NCI-H187 (cell line): ENCODE measurements around the gene KRTAP4-6.
"Not testable (repeated sequence)": the region's sequence is repeated elsewhere in the genome, so short reads cannot be mapped to it uniquely, and the experiment has no call there.

Source experiments
- DNase-seq, 2 experiments: peaks; one replicate each; lab custom pipeline; 2025; lab: John Stamatoyannopoulos, UW

The KRTAP4-6 gene

DNA sequence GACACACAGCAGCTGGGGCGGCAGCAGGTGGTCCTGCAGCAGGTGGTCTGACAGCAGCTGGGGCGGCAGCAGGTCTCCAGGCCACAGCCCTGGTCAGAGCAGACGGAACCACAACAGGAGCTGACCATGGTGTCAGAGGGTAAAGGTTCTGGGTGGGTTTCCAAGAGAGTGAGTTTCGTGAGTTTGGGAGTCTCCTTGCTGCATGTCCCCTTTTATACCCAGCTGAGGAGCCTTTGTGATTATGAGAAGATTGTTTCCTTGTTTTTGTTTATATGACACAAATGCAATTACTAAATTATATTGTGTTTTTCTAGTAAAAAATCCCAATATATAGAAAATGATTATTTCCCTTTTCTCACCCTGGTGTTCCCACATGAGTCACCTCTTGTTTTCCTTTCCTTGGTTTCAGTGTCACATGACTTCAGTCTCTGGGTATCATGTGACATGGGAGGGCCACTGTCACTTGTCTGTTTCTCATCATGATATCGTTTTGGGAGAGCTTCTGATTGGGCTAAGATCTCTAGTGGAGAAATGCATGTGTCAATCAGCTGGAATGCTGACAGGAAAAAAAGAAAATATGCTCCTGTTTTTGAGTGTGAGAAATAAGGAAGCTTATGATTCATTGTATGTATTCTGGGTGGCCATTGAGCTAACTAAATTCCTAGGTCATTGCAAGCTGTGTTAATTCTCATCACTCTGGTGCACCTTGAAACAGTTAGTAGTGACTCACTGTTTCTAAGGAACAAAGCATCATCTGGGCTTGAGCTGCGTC lies at the start of gene KRTAP4-6:
KRTAP4-6 (minus strand) TSS at position 185 of the 772 bp plus-strand sequence; CDS start at position 128, 57 bp downstream.
- DNase-seq, result no peak

DNA sequence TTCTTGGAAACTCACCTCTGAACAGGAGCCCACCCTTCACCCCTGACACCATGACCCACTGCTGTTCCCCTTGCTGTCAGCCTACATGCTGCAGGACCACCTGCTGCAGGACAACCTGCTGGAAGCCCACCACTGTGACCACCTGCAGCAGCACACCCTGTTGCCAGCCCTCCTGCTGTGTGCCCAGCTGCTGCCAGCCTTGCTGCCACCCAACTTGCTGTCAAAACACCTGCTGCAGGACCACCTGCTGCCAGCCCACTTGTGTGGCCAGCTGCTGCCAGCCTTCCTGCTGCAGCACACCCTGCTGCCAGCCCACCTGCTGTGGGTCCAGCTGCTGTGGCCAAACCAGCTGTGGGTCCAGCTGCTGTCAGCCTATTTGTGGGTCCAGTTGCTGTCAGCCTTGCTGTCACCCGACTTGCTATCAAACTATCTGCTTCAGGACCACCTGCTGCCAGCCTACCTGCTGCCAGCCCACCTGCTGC lies 49.5 kb upstream of the KRTAP4-6 start, which contains the start of gene KRTAP9-1:
KRTAP9-1 (plus strand) TSS at position 51 of the 482 bp plus-strand sequence; CDS start at position 51, 0 bp downstream.
- DNase-seq, result not testable (repeated sequence)

DNA sequence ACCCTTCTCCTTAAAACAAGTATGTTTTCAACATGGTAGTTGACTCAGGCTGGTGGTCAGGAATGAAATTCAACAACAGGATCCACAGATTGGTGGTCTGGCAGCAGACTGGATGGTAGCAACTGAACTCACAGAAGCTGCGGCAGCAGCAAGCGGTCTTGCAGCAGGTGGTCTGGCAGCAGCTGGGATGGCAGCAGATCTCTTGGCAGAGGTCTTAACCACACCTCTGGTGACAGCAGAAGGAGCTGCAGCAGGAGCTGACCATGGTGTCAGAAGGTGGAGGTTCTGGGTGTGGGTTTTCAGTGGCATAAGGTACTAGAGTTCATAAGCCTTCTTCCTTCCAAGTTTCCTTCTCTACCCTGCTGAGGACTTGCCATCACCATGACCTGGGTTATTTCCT lies 46.5 kb upstream of the KRTAP4-6 start:
- no peak for DNase-seq

DNA sequence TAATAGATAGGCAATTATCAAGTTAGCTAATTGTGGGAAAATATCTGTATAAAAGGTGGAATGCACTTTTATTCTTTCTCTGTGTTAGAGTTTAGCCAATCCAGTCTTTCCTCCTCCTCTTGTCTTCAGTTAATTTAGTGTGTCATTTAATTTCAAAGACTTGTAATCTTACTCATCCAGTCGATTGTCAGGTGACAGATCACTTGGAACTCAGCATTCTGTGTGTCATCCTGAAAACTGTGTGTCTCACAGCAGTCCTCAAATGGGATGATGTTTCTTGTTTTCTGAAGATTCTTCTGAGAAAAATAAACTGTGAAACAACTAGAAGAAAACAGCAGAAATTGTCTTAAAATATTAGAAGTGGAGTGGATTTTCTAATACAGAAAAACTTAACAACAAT lies 44.7 kb upstream of the KRTAP4-6 start:
- no peak for DNase-seq

DNA sequence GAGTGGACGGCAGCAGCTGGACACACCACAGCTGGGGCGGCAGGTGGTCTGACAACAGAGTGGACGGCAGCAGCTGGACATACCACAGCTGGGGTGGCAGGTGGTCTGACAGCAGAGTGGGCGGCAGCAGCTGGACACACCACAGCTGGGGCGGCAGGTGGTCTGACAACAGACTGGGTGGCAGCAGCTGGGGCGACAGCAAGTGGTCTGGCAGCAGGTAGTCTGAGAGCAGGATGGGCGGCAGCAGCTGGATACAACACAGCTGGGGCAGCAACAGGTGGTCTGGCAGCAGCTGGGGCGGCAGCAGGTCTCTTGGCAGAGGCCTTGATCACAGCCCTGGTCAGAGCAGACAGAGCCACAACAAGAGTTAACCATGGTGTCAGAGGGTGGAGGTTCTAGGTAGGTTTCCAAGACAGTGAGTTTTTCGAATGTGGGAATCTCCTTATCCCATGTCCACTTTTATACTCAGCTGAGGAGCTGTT lies 44.2 kb upstream of the KRTAP4-6 start, which contains the start of gene KRTAP4-1:
KRTAP4-1 (minus strand) TSS at position 432 of the 482 bp plus-strand sequence; CDS start at position 375, 57 bp downstream.
- DNase-seq, result no peak

DNA sequence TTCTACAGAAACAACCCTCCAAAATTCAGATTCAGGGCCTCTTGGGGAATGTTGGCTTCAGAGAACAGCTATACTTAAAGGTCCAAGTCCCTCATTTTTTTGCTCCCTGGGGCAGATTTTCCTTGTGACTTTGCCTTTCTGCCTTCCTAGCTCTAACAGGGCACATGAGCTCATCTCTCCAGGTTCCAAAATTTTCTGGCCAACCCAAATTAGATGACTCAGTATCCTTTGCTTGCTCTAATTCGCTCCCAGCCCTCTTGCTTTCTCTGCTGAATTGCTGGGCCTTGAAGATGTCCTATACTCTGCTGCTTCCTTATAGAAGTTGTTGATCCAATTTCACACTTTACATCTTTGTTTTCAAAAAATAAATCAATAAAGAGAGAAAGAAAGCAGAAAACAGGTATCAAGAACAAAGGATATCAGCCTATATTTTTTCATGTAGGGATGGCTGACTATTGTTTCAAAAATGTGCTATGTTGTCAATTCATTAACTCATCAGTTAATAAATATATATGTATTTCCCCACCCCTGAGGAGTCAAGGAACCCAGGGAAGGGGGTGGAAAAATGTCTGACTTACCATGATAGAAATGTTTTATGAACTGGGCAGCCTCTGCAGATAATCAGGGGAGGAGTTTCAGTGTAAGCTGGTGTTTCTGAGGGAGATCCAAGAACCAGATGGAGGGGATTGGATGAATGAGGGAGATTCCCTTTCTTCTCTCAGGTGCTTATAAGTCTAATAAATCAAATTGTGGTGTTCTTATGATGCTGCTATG lies 38.7 kb upstream of the KRTAP4-6 start:
- DNase-seq, result no peak

DNA sequence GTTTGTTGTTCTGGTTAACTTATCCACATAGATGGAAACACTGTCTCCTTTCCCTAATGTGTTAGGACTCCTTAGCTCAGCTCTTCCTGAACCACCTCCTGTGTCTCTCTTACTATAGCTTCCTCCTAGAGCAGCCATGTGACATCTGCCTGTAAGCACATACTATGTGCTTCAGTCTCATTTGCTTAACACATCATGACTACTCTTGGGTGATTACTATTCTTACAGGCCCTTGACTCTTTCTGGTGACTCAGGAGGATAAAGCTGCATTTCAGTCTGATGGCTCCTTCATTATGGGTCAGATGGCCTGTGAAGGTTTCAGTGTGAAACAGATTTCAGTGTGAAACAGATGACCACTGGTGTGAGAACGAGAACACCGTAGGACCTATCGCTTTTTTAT lies 38.0 kb upstream of the KRTAP4-6 start:
- no peak for DNase-seq

DNA sequence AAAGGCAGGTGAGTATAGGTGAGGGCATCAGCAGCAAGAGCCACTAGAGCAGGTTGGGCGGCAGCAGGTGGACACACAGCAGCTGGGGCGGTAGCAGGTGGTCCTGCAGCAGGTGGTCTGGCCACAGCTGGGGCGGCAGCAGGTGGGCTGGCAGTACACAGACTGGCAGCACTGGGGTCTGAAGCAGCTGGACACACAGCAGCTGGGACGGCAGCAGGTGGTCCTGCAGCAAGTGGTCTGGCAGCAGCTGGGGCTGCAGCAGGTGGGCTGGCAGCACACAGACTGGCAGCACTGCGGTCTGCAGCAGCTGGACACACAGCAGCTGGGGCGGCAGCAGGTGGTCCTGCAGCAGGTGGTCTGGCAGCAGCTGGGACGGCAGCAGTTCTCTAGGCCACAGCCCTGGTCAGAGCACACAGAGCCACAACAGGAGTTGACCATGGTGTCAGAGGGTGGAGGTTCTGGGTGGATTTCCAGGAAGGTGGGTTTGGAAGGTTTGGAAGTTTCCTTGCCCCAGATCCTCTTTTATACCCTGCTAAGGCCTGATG lies 37.5 kb upstream of the KRTAP4-6 start, which contains the start of gene KRTAP4-2:
KRTAP4-2 (minus strand) TSS at position 495 of the 545 bp plus-strand sequence; CDS start at position 438, 57 bp downstream.
- no peak for DNase-seq

DNA sequence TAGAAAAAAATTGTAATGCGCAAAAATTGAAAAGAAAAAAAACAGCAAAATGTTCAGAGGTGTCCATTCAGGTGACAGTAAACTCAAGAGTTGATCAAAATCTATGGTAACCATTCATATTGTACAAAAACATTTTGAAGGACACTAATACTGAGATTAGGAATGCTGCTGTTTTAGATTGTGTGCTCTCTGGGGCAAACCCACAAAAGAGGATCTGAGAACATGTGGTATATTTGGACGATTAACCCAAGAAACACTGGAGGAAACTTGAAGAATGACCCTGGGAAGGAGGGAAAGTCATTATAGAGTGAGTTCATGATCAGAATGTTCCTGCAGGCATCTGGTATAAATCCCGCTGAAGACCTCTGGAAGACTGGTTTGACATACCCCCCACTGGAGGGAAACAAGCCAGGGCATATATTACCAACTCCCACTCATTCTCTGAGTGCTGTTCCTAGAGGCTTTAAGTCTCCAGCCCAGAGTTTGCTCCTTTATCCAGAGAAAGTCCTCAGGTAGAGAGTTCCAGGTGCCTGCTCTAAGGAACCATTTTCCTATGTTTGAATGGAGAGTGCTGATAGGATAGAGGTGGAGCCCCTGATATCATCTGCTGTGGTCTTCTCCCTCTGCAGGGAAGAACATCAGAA lies 36.5 kb upstream of the KRTAP4-6 start:
- DNase-seq, result no peak

DNA sequence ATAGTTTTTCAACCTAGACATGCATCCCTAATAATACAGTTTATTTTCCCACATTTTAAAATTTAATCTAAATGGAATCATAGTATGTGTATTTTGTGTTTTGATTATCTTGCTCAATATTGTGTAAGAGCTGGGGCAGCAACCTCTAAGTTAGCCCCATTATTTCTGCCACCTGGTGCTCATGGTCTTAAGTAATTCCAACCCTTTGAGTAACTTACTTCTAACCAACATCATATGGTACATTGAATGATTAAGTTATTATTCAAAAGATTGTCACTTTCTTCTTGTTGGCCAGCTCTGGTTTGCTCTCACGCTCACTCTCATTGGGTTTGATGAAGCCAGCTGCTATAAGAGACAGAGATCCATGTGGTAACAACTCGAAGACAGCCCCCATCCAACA lies 31.5 kb upstream of the KRTAP4-6 start:
- no peak for DNase-seq

DNA sequence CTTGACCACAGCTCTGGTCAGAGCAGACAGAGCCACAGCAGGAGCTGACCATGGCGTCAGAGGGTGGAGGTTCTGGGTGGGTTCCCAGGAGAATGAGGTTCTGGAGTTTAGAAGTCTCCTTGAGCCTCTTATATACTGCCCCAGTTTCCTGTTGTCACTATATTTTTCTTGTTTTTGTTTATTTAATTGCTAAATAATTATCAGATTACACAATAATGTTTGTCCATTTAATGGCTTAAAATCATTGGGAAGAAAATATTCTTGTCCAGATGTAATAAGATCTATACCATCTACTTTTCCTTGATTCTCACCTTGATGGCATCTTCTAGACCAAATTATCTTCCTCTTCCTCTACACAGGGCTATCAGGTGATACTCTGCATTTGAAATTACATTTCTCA lies 27.8 kb upstream of the KRTAP4-6 start, which contains the start of gene KRTAP4-3:
KRTAP4-3 (minus strand) TSS at position 101 of the 400 bp plus-strand sequence; CDS start at position 52, 49 bp downstream.
- no peak for DNase-seq

DNA sequence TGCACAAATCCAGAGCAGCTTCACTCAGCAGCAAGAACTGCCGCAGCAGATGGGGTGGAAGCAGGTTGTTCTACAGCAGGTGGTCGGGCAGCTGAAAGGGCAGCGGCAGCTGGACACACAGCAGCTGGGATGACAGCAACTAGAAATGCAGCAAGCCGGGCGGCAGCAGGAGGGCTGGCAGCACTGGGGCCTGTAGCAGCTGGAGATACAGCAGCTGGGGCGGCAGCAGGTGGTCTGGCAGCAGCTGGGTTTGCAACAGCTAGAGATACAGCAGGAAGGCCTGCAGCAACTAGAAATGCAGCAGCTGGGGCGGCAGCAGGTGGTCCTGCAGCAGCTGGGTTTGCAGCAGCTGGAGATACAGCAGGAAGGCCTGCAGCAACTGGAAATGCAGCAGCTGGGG lies 27.2 kb upstream of the KRTAP4-6 start:
- no peak for DNase-seq

DNA sequence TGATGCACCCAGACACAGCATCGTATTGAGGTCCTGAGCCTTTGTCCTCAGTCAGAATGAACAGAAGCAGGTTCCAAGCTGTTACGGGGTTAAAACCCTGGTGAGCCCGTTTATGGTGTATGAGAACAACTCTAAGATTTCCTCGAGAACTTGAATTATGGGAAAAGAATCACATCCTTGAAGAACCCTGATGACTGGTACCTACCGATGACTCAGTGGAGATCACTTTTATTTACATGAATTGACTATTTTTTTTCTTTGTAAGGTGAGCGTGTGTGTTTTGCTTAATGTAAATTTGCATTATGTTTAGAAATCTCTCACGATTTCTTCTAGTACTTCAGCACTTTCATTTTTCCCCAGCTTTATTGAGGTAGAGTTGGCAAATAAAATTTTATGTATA lies 23.5 kb upstream of the KRTAP4-6 start:
- DNase-seq, result no peak

DNA sequence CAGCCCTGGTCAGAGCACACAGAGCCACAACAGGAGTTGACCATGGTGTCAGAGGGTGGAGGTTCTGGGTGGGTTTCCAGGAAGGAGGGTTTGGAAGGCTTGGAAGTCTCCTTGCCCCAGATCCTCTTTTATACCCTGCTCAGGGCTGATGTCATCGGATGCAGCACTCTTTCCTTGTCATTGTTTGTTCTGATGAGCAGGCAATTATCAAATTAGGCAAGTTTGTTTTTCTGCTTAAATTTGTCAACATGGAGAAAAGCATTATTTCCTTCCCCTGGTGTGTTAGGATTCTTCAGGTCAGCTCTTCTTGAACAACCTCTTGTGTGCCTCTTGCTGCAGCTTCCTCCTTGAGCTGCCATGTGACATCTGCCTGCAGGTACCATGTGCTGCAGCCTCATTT lies 20.3 kb upstream of the KRTAP4-6 start, which contains the start of gene KRTAP4-4:
KRTAP4-4 (minus strand) TSS at position 101 of the 400 bp plus-strand sequence; CDS start at position 44, 57 bp downstream.
- no peak for DNase-seq

DNA sequence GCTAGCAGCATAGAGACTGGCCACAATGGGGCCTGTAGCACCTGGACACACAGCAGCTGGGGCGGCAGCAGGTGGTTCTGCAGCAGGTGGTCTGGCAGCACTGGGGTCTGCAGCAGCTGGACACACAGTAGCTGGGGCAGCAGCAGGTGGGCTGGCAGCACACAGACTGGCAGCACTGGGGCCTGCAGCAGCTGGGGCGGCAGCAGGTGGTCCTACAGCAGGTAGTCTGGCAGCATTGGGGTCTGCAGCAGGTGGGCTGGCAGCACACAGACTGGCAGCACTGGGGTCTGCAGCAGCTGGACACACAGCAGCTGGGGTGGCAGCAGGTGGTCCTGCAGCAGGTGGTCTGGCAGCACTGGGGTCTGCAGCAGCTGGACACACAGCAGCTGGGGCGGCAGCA lies 19.8 kb upstream of the KRTAP4-6 start:
- DNase-seq, result not testable (repeated sequence)

DNA sequence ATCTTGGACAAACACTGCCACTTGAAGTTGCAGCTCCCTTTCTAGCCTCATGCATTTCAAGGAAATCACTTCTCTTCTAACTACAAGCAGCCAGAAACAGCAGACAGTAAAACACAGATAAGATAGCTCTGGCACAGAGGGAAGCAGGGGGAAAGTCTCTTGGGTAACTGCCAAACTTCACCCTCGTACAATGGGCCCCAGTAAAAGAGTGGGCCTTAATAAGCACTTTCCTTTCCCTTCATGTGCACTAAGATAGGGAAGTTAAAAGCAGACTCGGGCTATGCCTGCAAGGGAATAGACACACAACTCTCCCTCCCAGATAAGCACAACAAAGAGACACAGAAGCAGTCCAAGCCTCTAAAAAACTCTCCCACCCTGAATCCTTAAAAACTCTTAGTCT lies 13.5 kb upstream of the KRTAP4-6 start:
- DNase-seq, result no peak

DNA sequence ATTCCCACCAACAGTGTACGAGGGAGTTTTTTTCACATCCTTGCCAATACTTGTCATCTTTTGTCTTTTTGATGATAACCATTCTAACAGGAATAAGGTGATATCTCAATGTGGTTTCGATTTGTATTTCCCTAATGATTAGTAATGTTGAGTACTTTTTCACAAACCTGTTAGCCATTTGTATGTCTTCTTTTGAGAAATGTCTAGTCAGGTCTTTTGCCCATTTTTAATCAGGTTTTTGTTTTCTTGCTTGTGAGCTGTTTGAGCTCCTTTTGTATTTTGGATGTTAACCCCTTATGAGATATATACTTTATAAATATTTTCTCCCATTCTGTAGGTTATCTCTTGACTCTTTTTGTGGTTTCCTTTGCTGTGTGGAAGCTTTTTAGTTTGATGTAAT lies 11.2 kb upstream of the KRTAP4-6 start:
- DNase-seq, result no peak

DNA sequence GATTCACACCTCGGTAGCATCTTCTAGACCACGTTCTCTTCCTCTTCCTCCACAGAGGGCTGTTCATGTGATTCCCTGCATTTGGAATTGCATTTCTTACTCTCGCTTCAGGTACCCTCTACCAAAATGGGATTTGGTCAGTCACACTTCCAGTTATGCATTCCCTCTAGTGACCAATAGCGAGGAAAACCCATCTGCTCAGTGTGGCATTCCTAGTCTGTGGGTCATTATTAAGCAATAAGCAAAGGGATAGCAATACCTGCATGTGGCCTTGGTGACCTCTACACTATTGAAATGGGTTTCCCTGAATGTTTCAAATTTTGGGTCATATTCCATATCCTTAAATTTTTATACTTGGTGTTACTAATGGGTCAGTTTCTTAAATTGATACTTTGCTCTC lies 9.7 kb upstream of the KRTAP4-6 start:
- DNase-seq, result no peak

DNA sequence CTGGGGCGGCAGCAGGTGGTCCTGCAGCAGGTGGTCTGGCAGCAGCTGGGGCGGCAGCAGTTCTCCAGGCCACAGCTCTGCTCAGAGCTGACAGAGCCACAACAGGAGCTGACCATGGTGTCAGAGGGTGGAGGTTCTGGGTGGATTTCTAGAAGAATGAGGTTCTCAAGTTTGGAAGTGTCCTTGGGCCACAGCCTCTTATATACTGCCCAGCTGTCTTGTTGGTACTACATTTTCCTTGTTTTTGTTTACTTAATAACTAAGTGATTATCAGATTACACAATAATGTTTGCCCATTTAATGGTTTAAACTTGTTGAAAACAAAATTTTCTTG lies 9.3 kb upstream of the KRTAP4-6 start, which contains the start of gene KRTAP4-5:
KRTAP4-5 (minus strand) TSS at position 174 of the 334 bp plus-strand sequence; CDS start at position 116, 58 bp downstream.
- DNase-seq, result no peak

DNA sequence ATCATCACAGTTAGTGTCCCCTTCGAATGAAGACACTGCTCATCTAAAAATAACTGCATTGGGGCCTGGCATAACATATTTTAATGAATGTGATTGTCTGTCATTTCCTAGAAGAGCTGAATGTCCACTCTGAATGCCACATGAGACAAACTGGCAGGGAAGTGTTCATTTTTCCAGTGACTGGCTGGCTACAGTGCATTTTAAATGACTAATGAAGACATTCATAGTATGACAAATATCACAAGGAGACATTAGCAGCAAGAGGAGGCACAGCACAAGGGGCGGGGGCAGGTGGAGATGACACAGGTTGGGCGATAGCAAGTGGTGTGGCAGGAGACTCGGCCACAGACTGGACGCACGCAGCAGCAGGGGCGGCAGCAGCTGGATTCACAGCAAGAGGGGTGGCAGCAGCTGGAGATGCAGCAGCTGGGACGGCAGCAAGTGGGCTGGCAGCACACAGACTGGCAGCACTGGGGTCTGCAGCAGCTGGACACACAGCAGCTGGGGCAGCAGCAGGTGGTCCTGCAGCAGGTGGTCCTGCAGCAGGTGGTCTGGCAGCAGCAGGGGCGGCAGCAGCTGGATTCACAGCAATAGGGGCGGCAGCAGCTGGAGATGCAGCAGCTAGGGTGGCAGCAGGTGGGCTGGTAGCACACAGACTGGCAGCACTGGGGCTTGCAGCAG lies 8.8 kb upstream of the KRTAP4-6 start:
- DNase-seq, result not testable (repeated sequence)
